Fibroblast of the aortic adventitia (primary cell): ENCODE measurements around the gene PPP1R3F. TPM values are rescaled to one million over a fixed set of nuclear protein-coding genes. Genes with fewer than 3 reads are reported as not detected.
A peak's percentile ranks its signal among the peaks of the same experiment; 100 is the strongest.

Experiments
- DNase-seq: peaks from one replicate; pipeline ENCODE4 v3.0.0-alpha.2; 2010; ENCODE audit warnings: low read depth
- H3K4me3 ChIP-seq: 2 replicates; pipeline ENCODE4 v1.5.1; 2011; ENCODE audit warnings: low read depth, mild to moderate bottlenecking, control low read depth, low read length, moderate library complexity
- CTCF ChIP-seq: IDR thresholded peaks from 2 replicates; pipeline ENCODE4 v1.5.1; 2011; ENCODE audit warnings: mild to moderate bottlenecking, low read length, control low read depth, inconsistent platforms; ENCODE audit not compliant: insufficient read depth
- total RNA-seq: library from RNA; depleted of rRNA; stranded (reverse); fragments of >200 nt; gene quantifications from 2 replicates; pipeline ENCODE4 v1.2.3, GENCODE V29; 2012; ENCODE audit warnings: low replicate concordance

PPP1R3F gene
- total RNA-seq, 1 donor = 4.2 TPM

- no peak overlapping the region for H3K4me3 ChIP-seq
- TF ChIP-seq CTCF = no peak
These were observed 1.7 kb downstream of the PPP1R3F start for GRCh38 chrX:49271341-49271740.

GRCh38 chrX:49272421-49272820 is 2.8 kb downstream of the PPP1R3F start:
- no peak for TF ChIP-seq CTCF
- no peak overlapping the region for H3K4me3 ChIP-seq
- DNase-seq = no peak

More at GRCh38 chrX:49271341-49271740, 1.7 kb downstream of the PPP1R3F start:
- no peak for DNase-seq

GRCh38 chrX:49273181-49273727 is 3.7 kb downstream of the PPP1R3F start:
- no peak overlapping the region for H3K4me3 ChIP-seq
- no peak for TF ChIP-seq CTCF
- no peak for DNase-seq

GRCh38 chrX:49276207-49276606 is 6.6 kb downstream of the PPP1R3F start:
- DNase-seq = no peak
- no peak overlapping the region for H3K4me3 ChIP-seq
- no peak for TF ChIP-seq CTCF

- peak; percentile 16 for DNase-seq
- no peak for TF ChIP-seq CTCF
- H3K4me3 ChIP-seq = no peak overlapping the region
These were observed 7.3 kb downstream of the PPP1R3F start for GRCh38 chrX:49276671-49277534.

GRCh38 chrX:49277535-49277830 is 7.9 kb downstream of the PPP1R3F start:
- DNase-seq = no peak
- H3K4me3 ChIP-seq = no peak overlapping the region
- no peak for TF ChIP-seq CTCF
